ENCODE data around the gene ATP4A.
A peak's percentile ranks its signal among the peaks of the same experiment; 100 is the strongest.

ATP4A gene

DNA sequence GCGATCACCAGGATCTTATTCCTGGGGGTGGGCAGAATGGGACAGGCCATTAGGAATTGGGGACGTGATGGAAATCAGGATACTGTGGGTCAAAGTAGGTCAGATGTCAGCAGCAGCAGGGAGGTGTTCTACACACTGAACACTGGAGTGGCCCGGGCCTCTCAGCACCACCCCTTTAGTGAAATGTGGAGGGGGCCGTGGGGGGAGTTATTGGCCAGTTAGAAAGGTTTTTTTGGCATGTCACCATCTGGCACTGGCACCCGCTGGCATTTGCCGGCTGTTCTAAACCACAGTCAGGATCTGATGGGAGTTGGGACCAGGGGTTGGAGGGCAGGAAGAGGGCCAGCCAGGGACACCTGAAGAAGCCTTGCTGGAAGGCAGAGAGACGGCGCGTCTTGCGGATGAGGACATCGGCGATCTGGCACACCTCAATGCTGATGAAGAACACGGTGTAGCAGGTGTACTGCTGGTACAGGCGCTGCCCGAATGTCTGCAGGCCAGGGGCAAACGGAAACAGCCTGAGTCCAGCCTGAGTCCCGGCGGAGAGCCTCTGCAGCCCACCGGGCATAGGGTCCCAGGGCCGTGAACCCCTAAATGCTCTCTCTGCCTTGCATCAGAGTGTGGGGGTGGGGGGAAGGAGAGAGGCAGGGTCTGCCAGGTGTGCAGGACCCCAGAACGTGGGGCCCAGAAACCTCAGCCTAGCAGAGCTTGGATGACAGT lies 12.2 kb downstream of the ATP4A start:
- Histone ChIP-seq H3K27ac (ENCODE audit: poor library complexity, severe bottlenecking) (no peak overlapping the region), H3K9me3 (ENCODE audit: severe bottlenecking) (no peaks in the 10 kb centered on the region), H3K27me3 (ENCODE audit: insufficient read depth, poor library complexity, severe bottlenecking) (no peaks in the 10 kb centered on the region), H3K36me3 (ENCODE audit: low read depth) (peaks cover 17% of the 10 kb centered on the region), H3K4me1 (ENCODE audit: insufficient read depth, poor library complexity, severe bottlenecking) (peaks cover 4% of the 10 kb centered on the region), H3K4me3 (ENCODE audit: severe bottlenecking) (no peak overlapping the region)
- TF ChIP-seq, protein P1, sequence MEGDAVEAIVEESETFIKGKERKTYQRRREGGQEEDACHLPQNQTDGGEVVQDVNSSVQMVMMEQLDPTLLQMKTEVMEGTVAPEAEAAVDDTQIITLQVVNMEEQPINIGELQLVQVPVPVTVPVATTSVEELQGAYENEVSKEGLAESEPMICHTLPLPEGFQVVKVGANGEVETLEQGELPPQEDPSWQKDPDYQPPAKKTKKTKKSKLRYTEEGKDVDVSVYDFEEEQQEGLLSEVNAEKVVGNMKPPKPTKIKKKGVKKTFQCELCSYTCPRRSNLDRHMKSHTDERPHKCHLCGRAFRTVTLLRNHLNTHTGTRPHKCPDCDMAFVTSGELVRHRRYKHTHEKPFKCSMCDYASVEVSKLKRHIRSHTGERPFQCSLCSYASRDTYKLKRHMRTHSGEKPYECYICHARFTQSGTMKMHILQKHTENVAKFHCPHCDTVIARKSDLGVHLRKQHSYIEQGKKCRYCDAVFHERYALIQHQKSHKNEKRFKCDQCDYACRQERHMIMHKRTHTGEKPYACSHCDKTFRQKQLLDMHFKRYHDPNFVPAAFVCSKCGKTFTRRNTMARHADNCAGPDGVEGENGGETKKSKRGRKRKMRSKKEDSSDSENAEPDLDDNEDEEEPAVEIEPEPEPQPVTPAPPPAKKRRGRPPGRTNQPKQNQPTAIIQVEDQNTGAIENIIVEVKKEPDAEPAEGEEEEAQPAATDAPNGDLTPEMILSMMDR (IDR thresholded peaks at IDR 0.05; ENCODE audit: poor library complexity, severe bottlenecking), result no peak
- DNase-seq (ENCODE audit: low spot score) (no peak), ATAC-seq (ENCODE audit: low read depth) (no peak)

DNA sequence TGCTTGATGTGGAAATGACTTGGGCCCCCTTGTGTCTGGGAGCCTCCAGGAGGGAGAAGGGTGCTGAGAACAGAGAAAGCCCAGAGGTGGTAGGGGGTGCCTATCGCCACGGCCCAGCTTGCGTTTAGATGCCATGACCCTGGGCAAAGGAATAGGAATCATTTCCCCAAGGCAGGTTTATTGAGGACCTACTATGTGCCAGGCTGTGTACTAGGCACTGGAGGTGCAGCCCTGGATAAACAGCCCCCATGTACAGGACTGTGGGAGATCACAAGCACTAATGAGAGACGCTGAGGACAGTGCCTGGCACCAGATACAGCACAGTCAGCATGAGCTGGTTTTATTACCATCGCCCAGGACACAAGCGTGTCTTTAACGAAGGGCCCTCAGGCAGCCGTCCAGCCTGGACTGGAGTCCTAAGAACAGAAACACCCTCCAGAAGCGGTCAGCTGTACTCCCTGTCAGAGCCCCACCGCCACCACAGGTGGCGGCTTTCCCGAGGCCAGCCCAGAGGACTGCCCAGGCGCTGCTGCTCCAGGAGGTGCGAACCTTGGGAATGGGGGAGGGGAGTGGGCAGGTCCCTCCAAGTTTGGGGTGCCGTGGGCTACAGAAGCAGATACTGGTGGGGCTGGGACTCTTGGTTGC lies 13.5 kb downstream of the ATP4A start:
- no peak overlapping the region for H3K4me3 ChIP-seq (ENCODE audit: severe bottlenecking)
- no peaks in the 10 kb centered on the region for H3K27me3 ChIP-seq (ENCODE audit: insufficient read depth, poor library complexity, severe bottlenecking)
- H3K27ac ChIP-seq (ENCODE audit: poor library complexity, severe bottlenecking), result no peak overlapping the region
- no peaks in the 10 kb centered on the region for H3K9me3 ChIP-seq (ENCODE audit: severe bottlenecking)
- H3K4me1 ChIP-seq (ENCODE audit: insufficient read depth, poor library complexity, severe bottlenecking), result peaks cover 6% of the 10 kb centered on the region
- ATAC-seq (ENCODE audit: low read depth) (no peak), DNase-seq (ENCODE audit: low spot score) (no peak)
- H3K36me3 ChIP-seq (ENCODE audit: low read depth), result peaks cover 17% of the 10 kb centered on the region
- TF ChIP-seq, protein P1 (IDR thresholded peaks at IDR 0.05; ENCODE audit: poor library complexity, severe bottlenecking), result no peak

DNA sequence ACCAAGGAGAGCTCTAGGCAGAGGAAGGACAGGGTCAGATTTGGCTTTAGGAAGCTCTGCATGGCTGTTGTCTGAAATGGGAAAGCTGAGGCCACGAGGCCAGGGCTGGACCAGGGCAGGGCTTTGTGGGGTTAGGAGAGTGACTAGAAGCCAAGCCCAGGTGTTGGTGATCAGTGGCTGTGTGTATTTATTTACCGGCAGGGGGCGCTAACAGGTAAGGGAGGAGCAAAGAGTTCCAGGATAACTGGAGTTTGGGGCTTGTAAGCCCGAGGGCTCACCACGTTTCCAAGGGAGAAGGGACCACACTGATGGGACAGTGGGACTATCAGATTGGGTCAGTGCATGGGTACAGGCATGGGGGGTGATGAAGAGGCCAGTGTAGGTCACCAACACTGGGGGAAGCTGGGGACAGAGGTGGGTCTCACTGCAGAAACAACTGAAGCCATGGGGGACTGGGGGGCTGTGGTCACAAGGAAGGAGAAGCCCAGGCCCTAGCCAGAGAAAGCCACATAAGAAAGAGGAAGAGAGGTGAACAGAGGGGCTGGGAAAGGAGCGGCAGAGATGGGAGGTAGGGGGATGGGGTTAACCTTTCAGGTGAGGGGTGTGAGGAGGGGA lies 14.2 kb downstream of the ATP4A start:
- ATAC-seq (ENCODE audit: low read depth), result peak; percentile 18; the same call in 1 of the 3 replicates
- Histone ChIP-seq H3K36me3 (ENCODE audit: low read depth) (peaks cover 17% of the 10 kb centered on the region), H3K27me3 (ENCODE audit: insufficient read depth, poor library complexity, severe bottlenecking) (no peaks in the 10 kb centered on the region), H3K27ac (ENCODE audit: poor library complexity, severe bottlenecking) (no peak overlapping the region), H3K4me3 (ENCODE audit: severe bottlenecking) (no peak overlapping the region), H3K4me1 (ENCODE audit: insufficient read depth, poor library complexity, severe bottlenecking) (peaks cover 6% of the 10 kb centered on the region), H3K9me3 (ENCODE audit: severe bottlenecking) (no peaks in the 10 kb centered on the region)
- DNase-seq (ENCODE audit: low spot score), result no peak
- TF ChIP-seq, protein P1 (IDR thresholded peaks at IDR 0.05; ENCODE audit: poor library complexity, severe bottlenecking), result peak; percentile 79

GRCh38 chr19:35546532-35546931 lies 16.9 kb downstream of the ATP4A start:
- DNase-seq (ENCODE audit: low spot score) (no peak), ATAC-seq (ENCODE audit: low read depth) (no peak)
- Histone ChIP-seq H3K36me3 (ENCODE audit: low read depth) (peaks cover 19% of the 10 kb centered on the region), H3K27me3 (ENCODE audit: insufficient read depth, poor library complexity, severe bottlenecking) (no peaks in the 10 kb centered on the region), H3K4me3 (ENCODE audit: severe bottlenecking) (peak overlapping the region; percentile 65), H3K9me3 (ENCODE audit: severe bottlenecking) (no peaks in the 10 kb centered on the region), H3K4me1 (ENCODE audit: insufficient read depth, poor library complexity, severe bottlenecking) (peaks cover 6% of the 10 kb centered on the region), H3K27ac (ENCODE audit: poor library complexity, severe bottlenecking) (no peak overlapping the region)
- TF ChIP-seq, protein P1 (IDR thresholded peaks at IDR 0.05; ENCODE audit: poor library complexity, severe bottlenecking), result no peak
